HepG2 (cell line): ENCODE results near the gene SLC39A1. TPM values are rescaled to one million over a fixed set of nuclear protein-coding genes. Genes with fewer than 3 reads are reported as not detected.
"Not testable (repeated sequence)": the region's sequence is repeated elsewhere in the genome, so short reads cannot be mapped to it uniquely, and the experiment has no call there.

Experiments
- ATAC-seq: fragments of 200-7000 bp; cut with Tn5 transposase; 3 replicates; pipeline ENCODE4 v1.9.1; 2020; ENCODE audit warnings: mild to moderate bottlenecking, moderate library complexity
- BruUV-seq: library from RNA; stranded (reverse); fragments of 400-500 nt; replicated peaks from 2 replicates; lab custom pipeline; 2021; lab: Mats Ljungman, UMichigan
- CTCF ChIA-PET: fragments of 300-600 bp; formaldehyde crosslinking; extraction: SDS; loops from one replicate; lab custom pipeline; 2021; ENCODE audit warnings: low total read pairs, inconsistent platforms, low intra/inter-chr PET ratio; lab: Yijun Ruan, JAX
- POLR2A ChIA-PET: fragments of 350-600 bp; sonication (Branson Sonifier 250); formaldehyde crosslinking; loops from one replicate; lab custom pipeline; 2020; ENCODE audit warnings: antibody characterized with exemption, inconsistent platforms; lab: Yijun Ruan, JAX
- DNase-seq: peaks from one replicate; pipeline ENCODE4 v3.0.0-alpha.2; 2015; ENCODE audit warnings: low spot score
- FAIRE-seq: peaks from 3 replicates; lab custom pipeline; 2011; peaks lifted over from hg19 to GRCh38; lab: Jason Lieb, UNC
- H2AFZ ChIP-seq: one replicate; pipeline ENCODE4 v1.6.1; 2011; ENCODE audit warnings: low read length, inconsistent platforms
- H3K27ac ChIP-seq: fragments of 300-600 bp; 3 replicates; pipeline ENCODE4 v1.8.0; 2011; ENCODE audit warnings: mixed run types, mild to moderate bottlenecking, mixed read lengths, low read length, inconsistent platforms; ENCODE audit not compliant: insufficient read depth; ENCODE audit errors: extremely low read length
- H3K27me3 ChIP-seq, 2 experiments: fragments of 200-600 bp in 1 of 2; 2 replicates in 1 of 2; 3 replicates in 1 of 2; pipeline versions ENCODE4 v1.6.0 to v1.8.0; 2011; ENCODE audit warnings: low read length in 2 of 2, mild to moderate bottlenecking in 2 of 2, moderate library complexity in 2 of 2, inconsistent platforms in 1 of 2; ENCODE audit not compliant: insufficient read depth in 2 of 2, control insufficient read depth in 1 of 2
- H3K36me3 ChIP-seq, 2 experiments: fragments of 200-600 bp in 1 of 2; replicated peaks in 1 of 2; 2 replicates in 1 of 2; 3 replicates in 1 of 2; pipeline versions ENCODE4 v1.5.1 to v1.8.0; 2011; ENCODE audit warnings: low read length in 2 of 2, inconsistent platforms in 1 of 2; ENCODE audit not compliant: insufficient read depth in 2 of 2, control insufficient read depth in 1 of 2
- H3K4me1 ChIP-seq: 2 replicates; pipeline ENCODE4 v1.5.1; 2012; ENCODE audit warnings: low read length, inconsistent platforms; ENCODE audit not compliant: insufficient read depth
- H3K4me2 ChIP-seq: 2 replicates; pipeline ENCODE4 v1.6.0; 2011; ENCODE audit warnings: low read depth, low read length, inconsistent platforms
- H3K4me3 ChIP-seq, 3 experiments: fragments of 200-600 bp in 1 of 3; sonication (generic), shearing (Covaris generic) in 1 of 3; replicated peaks in 1 of 3; 2 replicates each; pipeline ENCODE4 v1.5.1; 2011 to 2016; ENCODE audit warnings: low read length in 3 of 3, inconsistent platforms in 2 of 3, low read depth in 2 of 3, mild to moderate bottlenecking in 2 of 3, control low read depth in 1 of 3, mixed read lengths in 1 of 3; ENCODE audit not compliant: insufficient read depth in 1 of 3
- H3K79me2 ChIP-seq: one replicate; pipeline ENCODE4 v1.6.1; 2011; ENCODE audit warnings: low read length, inconsistent platforms; ENCODE audit not compliant: insufficient read depth
- H3K9ac ChIP-seq: 2 replicates; pipeline ENCODE4 v1.6.0; 2011; ENCODE audit warnings: mild to moderate bottlenecking, low read depth, low read length, inconsistent platforms; ENCODE audit not compliant: insufficient read depth
- H3K9me3 ChIP-seq: 2 replicates; pipeline ENCODE4 v1.5.1; 2012; ENCODE audit warnings: mild to moderate bottlenecking, low read length
- H4K20me1 ChIP-seq: 2 replicates; pipeline ENCODE4 v1.6.0; 2011; ENCODE audit warnings: inconsistent platforms, mild to moderate bottlenecking, low read length, moderate library complexity; ENCODE audit not compliant: insufficient read depth
- ARNTL ChIP-seq: sonication (generic); formaldehyde crosslinking; IDR thresholded peaks from 2 replicates; pipeline ENCODE4 v1.4.0; 2020; ENCODE audit warnings: mild to moderate bottlenecking, missing genetic modification reagents
- ATF6 ChIP-seq: sonication (generic); formaldehyde crosslinking; conservative IDR thresholded peaks from 2 replicates; pipeline ENCODE4 v1.4.0; 2020; ENCODE audit warnings: missing genetic modification reagents
- CCAR2 ChIP-seq: fragments of 200-400 bp; formaldehyde crosslinking; optimal IDR thresholded peaks from 2 replicates; pipeline ENCODE3; 2018; ENCODE audit warnings: low read depth, mild to moderate bottlenecking, low read length, moderate library complexity
- FOXC1 ChIP-seq: sonication (generic); formaldehyde crosslinking; IDR thresholded peaks from 2 replicates; pipeline ENCODE4 v1.8.0; 2022; ENCODE audit warnings: mild to moderate bottlenecking, missing genetic modification reagents, borderline replicate concordance
- HNRNPH1 ChIP-seq: fragments of 200-400 bp; formaldehyde crosslinking; optimal IDR thresholded peaks from 2 replicates; pipeline ENCODE3; 2017; ENCODE audit warnings: mild to moderate bottlenecking, low read depth, low read length
- MAFF ChIP-seq: IDR thresholded peaks from 2 replicates; pipeline ENCODE4 v1.6.1; 2011; ENCODE audit warnings: low read depth, low read length, improper control_type of control experiment
- MAFK ChIP-seq, 2 experiments: IDR thresholded peaks in 1 of 2; conservative IDR thresholded peaks in 1 of 2; 2 replicates each; pipeline ENCODE4 v1.6.1; 2011; ENCODE audit warnings: improper control_type of control experiment in 2 of 2, low read length in 2 of 2
- THAP9 ChIP-seq: sonication (generic); formaldehyde crosslinking; IDR thresholded peaks from 2 replicates; pipeline ENCODE4; 2020; ENCODE audit warnings: missing genetic modification reagents, mild to moderate bottlenecking, borderline replicate concordance
- ZC3H4 ChIP-seq: sonication (generic); formaldehyde crosslinking; IDR thresholded peaks from 2 replicates; pipeline ENCODE4 v1.4.0; 2020; ENCODE audit warnings: missing genetic modification reagents, borderline replicate concordance
- ZNF720 ChIP-seq: sonication (generic); formaldehyde crosslinking; IDR thresholded peaks from 2 replicates; pipeline ENCODE4 v1.4.0; 2020; ENCODE audit warnings: missing genetic modification reagents
- ZNF724P ChIP-seq: sonication (generic); formaldehyde crosslinking; IDR thresholded peaks from 2 replicates; pipeline ENCODE4 v1.8.0; 2022; ENCODE audit warnings: missing genetic modification reagents, borderline replicate concordance
- WGBS: methylation state at CpG from one replicate; pipeline ENCODE4 v1.1.6; 2017; ENCODE audit warnings: low lambda C conversion rate; 5-methylcytosine and 5-hydroxymethylcytosine counted together
- in situ Hi-C: cut with HindIII; loops from 2 replicates; pipeline ENCODE4 v1.10.0; 2017; ENCODE audit warnings: low pct_unique_long_range_greater_than_20kb; ENCODE audit not compliant: extremely low pct_ligation_motif_present
- intact Hi-C: fragments of 100-400 bp; cut with micrococcal nuclease; formaldehyde crosslinking; loops from one replicate; pipeline ENCODE4 v1.10.0; 2022; ENCODE audit not compliant: unreplicated experiment
- polyA plus RNA-seq, 8 experiments: library from polyadenylated mRNA; depleted of rRNA in 3 of 8; stranded (reverse) in 7 of 8; unstranded in 1 of 8; fragments of >200 nt; fragmentation: Illumina TruSeq in 4 of 8; extraction: Trizol in 4 of 8; gene quantifications; 2 replicates each; pipeline versions ENCODE4 v1.2.1 to v1.2.3, GENCODE V29; 2011 to 2016; ENCODE audit warnings: low read depth in 4 of 8, missing spikeins in 1 of 8, mixed read lengths in 1 of 8; ENCODE audit not compliant: insufficient read depth in 1 of 8
- total RNA-seq, 5 experiments: library from RNA; depleted of rRNA; stranded (reverse); fragments of >200 nt; fragmentation: Illumina TruSeq; extraction: Trizol; gene quantifications; 2 replicates each; pipeline ENCODE4 v1.2.3, GENCODE V29; 2016; ENCODE audit warnings: low read depth in 1 of 5
- TF ChIP-seq, protein P1 (sequence below): sonication (generic); formaldehyde crosslinking; IDR thresholded peaks from 2 replicates; pipeline ENCODE4 v1.8.0; 2022; ENCODE audit warnings: missing genetic modification reagents, low read depth, mild to moderate bottlenecking, borderline replicate concordance

The SLC39A1 gene
- total and polyA plus RNA-seq, 2 of the 13 experiments (the other 11 are each of a cell fraction or from before 2014, with no cell fraction given) = 71.2 to 78.4 TPM

DNA sequence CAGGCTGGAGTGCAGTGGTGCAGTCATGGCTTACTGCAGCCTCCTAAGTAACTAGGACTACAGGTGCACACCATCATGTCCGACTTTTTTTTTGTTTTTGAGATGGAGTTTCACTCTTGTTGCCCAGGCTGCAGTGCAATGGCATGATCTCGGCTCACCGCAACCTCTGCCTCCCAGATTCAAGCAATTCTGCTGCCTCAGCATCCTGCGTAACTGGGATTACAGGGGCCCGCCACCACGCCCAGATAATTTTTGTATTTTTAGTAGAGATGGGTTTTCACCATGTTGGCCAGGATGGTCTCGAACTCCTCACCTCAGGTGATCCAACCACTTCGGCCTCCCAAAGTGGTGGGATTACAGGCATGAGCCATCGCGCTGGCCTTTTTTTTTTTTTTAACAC lies 33.5 kb upstream of the SLC39A1 start:
- FAIRE-seq, in situ Hi-C loops, H3K27ac ChIP-seq, intact Hi-C loops, CTCF ChIA-PET: not testable (repeated sequence)
- 89% methylated on average over 10 of the region's 10 CpGs for WGBS
- peaks cover 2 to 13% of the 10 kb centered on the region in 2 experiments; a peak in 4 of 5 replicates for H3K36me3 ChIP-seq
- peak; percentile 18 for ATAC-seq
- peak; percentile 40; the same call in 1 of the 2 replicates for TF ChIP-seq MAFF
- peak; percentile 16 to 67; a peak in 3 of 4 replicates for TF ChIP-seq MAFK (conservative IDR thresholded peaks at IDR 0.05 in 1 of 2, IDR thresholded peaks at IDR 0.05 in 1 of 2; ENCODE audit: low read length in 2 of 2)
- TF ChIP-seq, all 625 proteins: peak for 2; not testable (repeated sequence) for 623
- H3K4me3 ChIP-seq, H3K4me2 ChIP-seq, POLR2A ChIA-PET, BruUV-seq, H2AFZ ChIP-seq, H3K79me2 ChIP-seq, H3K9ac ChIP-seq, H3K27me3 ChIP-seq, H3K9me3 ChIP-seq, DNase-seq: not testable (repeated sequence)
- peaks cover 12% of the 10 kb centered on the region for H4K20me1 ChIP-seq
- H3K4me1 ChIP-seq = peaks cover 49% of the 10 kb centered on the region

DNA sequence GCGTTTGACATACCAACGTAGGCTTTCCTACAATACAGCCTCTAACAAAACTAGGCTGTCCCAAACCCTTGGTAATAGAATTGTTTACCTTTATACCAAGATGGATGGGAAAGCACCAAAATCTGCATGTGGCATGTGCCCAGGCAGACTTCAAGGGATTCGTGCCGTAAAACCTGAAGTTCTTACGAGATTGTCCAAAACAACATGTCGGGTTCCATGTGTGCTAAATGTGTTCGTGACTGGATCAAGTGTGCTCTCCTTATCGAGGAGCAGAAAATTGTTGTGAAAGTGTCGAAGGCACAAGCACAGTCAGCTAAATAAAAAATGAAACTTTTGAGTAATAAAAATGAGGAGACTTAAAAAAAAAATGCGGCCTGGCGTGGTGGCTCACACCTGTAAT lies 32.3 kb upstream of the SLC39A1 start:
- no peak overlapping the region for H3K9ac ChIP-seq
- intact Hi-C loops = no loop called here
- no peak overlapping the region for H3K4me3 ChIP-seq
- FAIRE-seq = no peak
- no peak for ATAC-seq
- in situ Hi-C loops = no loop called here
- no peaks in the 10 kb centered on the region for H3K9me3 ChIP-seq
- CTCF ChIA-PET = no interaction called here
- DNase-seq = no peak
- H3K4me2 ChIP-seq = no peak overlapping the region
- H3K4me1 ChIP-seq = peaks cover 42% of the 10 kb centered on the region
- peaks cover 15% of the 10 kb centered on the region for H3K79me2 ChIP-seq
- no TSS peak for BruUV-seq
- WGBS = 97% methylated on average over 11 of the region's 11 CpGs
- H3K27ac ChIP-seq = no peak overlapping the region
- peaks cover 12% of the 10 kb centered on the region for H4K20me1 ChIP-seq
- H3K36me3 ChIP-seq = peaks cover 2 to 16% of the 10 kb centered on the region in 2 experiments; a peak in 4 of 5 replicates
- no peak overlapping the region for H2AFZ ChIP-seq
- H3K27me3 ChIP-seq = no peaks in the 10 kb centered on the region; a peak in 1 of 5 replicates
- POLR2A ChIA-PET = interaction anchor here (1.1 kb wide), 1 partner anchor 28 kb away, joined by 4 read pairs; the partner anchor contains the start of gene CREB3L4
- TF ChIP-seq FOXC1 (no peak), HNRNPH1 (no peak), THAP9 (CRISPR knock-in tag) (no peak), CCAR2 (no peak), ARNTL (no peak), ZC3H4 (CRISPR knock-in tag) (no peak), ZNF724P (CRISPR knock-in tag) (no peak), ZNF720 (CRISPR knock-in tag) (no peak), ATF6 (no peak)
- TF ChIP-seq, protein P1, sequence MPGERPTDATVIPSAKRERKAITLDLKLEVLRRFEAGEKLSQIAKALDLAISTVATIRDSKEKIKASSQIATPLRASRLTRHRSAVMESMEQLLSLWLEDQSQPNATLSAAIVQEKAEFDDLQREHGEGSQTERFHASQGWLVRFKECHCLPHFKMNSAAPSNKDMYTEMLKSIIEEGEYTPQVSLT (CRISPR knock-in tag) = no peak
